Measurements from ENCODE around the gene GALNT9.
"Not testable (repeated sequence)": the region's sequence is repeated elsewhere in the genome, so short reads cannot be mapped to it uniquely, and the experiment has no call there.

Gene GALNT9

GRCh38 chr12:132329036-132329719, at the start of gene GALNT9:
Gene GALNT9, minus strand, starts transcription at chr12:132329589. Its CDS starts 386 bp downstream, at chr12:132329203.
- DNase-seq: no peak

GRCh38 chr12:132379057-132379456, 49.7 kb upstream of the GALNT9 start:
- not testable (repeated sequence) for DNase-seq

GRCh38 chr12:132377147-132377546, 47.8 kb upstream of the GALNT9 start:
- DNase-seq: no peak

- DNase-seq: no peak
Measured at GRCh38 chr12:132376464-132376830, 47.1 kb upstream of the GALNT9 start.

- DNase-seq: no peak
Measured at GRCh38 chr12:132375747-132376463, 46.5 kb upstream of the GALNT9 start.

- DNase-seq: no peak
Measured at GRCh38 chr12:132374612-132375445, 45.4 kb upstream of the GALNT9 start.

- DNase-seq: no peak
Measured at GRCh38 chr12:132373901-132374611, 44.7 kb upstream of the GALNT9 start.

GRCh38 chr12:132367852-132368251, 38.5 kb upstream of the GALNT9 start:
- no peak for DNase-seq

- DNase-seq: no peak
Measured at GRCh38 chr12:132367071-132367851, 37.9 kb upstream of the GALNT9 start.

- DNase-seq: no peak
Measured at GRCh38 chr12:132366341-132366861, 37.0 kb upstream of the GALNT9 start.

- DNase-seq: no peak
Measured at GRCh38 chr12:132365226-132365625, 35.8 kb upstream of the GALNT9 start.

- no peak for DNase-seq
Measured at GRCh38 chr12:132364348-132364902, 35.0 kb upstream of the GALNT9 start.

GRCh38 chr12:132363661-132364347, 34.4 kb upstream of the GALNT9 start:
- DNase-seq: no peak

- DNase-seq: no peak
Measured at GRCh38 chr12:132362996-132363660, 33.7 kb upstream of the GALNT9 start.

- no peak for DNase-seq
Measured at GRCh38 chr12:132360906-132361777, 31.8 kb upstream of the GALNT9 start.

- no peak for DNase-seq
Measured at GRCh38 chr12:132360410-132360809, 31.0 kb upstream of the GALNT9 start.

- no peak for DNase-seq
Measured at GRCh38 chr12:132359971-132360370, 30.6 kb upstream of the GALNT9 start.

- no peak for DNase-seq
Measured at GRCh38 chr12:132359551-132359950, 30.2 kb upstream of the GALNT9 start.

Measured in HCEC 1CT (cell line).